ENCODE data around the gene ACAP3. TPM values are rescaled to one million over a fixed set of nuclear protein-coding genes. Genes with fewer than 3 reads are reported as not detected.

The ACAP3 gene
- total and polyA plus RNA-seq, 5 donors from 2014 or later = 2.7 to 75.5 (median 4.3) TPM

DNA sequence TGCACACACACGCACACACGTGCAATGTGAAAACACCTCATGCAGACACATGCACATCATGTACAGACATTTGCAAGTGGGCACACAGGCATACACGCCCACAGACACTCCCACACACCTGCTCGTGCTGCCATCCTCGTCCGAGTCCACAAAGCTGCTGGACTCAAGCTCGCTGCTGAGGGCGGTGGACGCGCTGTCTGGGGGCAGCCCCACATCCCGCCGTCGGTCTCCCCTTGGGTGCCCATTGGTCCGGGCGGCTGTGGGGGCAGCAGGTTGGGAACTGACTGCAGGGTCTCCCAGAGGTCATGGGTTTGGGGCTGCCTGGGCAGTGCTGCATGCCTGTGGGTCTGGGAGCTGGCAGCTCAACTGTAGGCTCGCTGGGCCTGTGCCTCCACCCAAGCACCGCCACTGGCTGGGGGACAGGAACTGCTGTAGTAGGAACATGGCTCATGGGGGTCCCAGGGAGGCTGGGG, 33.9 kb upstream of the ACAP3 start:
- peaks cover 10% of the 10 kb centered on the region for H3K36me3 Mint-ChIP-seq
- ATAC-seq (ENCODE audit: low read depth in 2 of 2) = no peak

DNA sequence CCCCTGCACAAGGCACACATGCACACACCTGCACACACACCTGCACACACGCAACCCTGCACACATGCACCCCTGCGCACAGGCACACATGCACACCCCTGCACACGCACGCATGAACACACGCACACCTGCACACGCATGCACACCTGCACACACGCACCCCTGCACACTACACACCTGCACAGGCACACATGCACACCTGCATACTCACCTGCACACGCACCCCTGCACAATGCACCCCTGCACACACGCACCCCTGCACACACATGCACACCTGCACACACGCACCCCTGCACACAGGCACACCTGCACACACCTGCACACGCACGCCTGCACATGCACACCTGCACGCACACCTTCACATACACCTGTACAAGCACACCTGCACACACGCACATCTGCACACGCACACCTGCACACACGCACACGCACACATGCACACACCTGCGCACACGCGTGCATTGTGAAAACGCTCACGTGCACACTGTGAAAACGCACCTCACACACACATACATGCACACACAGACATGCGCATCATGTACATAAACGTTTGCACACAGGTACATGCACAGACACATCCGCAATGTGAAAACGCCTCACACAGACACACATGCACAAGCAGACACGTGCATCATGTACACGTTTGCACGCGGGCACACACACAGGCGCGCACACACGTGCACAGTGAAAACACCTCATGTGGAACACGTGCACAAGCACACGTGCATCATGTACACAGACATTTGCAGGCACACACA, 33.2 kb upstream of the ACAP3 start:
- H3K9me3 Mint-ChIP-seq = peaks cover 0 to 2% (median 0%) of the 10 kb centered on the region in 7 donors
- no peak for DNase-seq
- peaks cover 3% of the 10 kb centered on the region for H3K36me3 ChIP-seq (ENCODE audit: control insufficient read depth, insufficient read depth, low read length)
- no peaks in the 10 kb centered on the region for H3K4me1 ChIP-seq (ENCODE audit: control insufficient read depth, insufficient read depth, low read length, poor library complexity, severe bottlenecking)
- peaks cover 10% of the 10 kb centered on the region for H3K36me3 Mint-ChIP-seq
- H3K27me3 ChIP-seq (ENCODE audit: control insufficient read depth, insufficient read depth, low read length) = no peaks in the 10 kb centered on the region
- no peaks in the 10 kb centered on the region for H3K4me1 Mint-ChIP-seq
- no peak overlapping the region for H3K4me3 Mint-ChIP-seq
- H3K27me3 Mint-ChIP-seq = no peaks in the 10 kb centered on the region
- H3K4me3 ChIP-seq (ENCODE audit: low read depth, low read length) = no peak overlapping the region
- no peaks in the 10 kb centered on the region for H3K9me3 ChIP-seq (ENCODE audit: control insufficient read depth in 2 of 2, low read length in 2 of 2)
- no peak for ATAC-seq (ENCODE audit: low read depth in 2 of 2)
- no peak overlapping the region for H3K27ac ChIP-seq (ENCODE audit: insufficient read depth, low read length, poor library complexity, severe bottlenecking)
- no peak overlapping the region for H3K27ac Mint-ChIP-seq

More for the DNA sequence above, 33.9 kb upstream of the ACAP3 start:
- peaks cover 3% of the 10 kb centered on the region for H3K4me1 ChIP-seq (ENCODE audit: control insufficient read depth, insufficient read depth, low read length, poor library complexity, severe bottlenecking)
- H3K27ac ChIP-seq (ENCODE audit: insufficient read depth, low read length, poor library complexity, severe bottlenecking) = no peak overlapping the region
- Mint-ChIP-seq H3K4me1 (peaks cover 0 to under 1% (median 0%) of the 10 kb centered on the region in 4 donors), H3K27me3 (no peaks in the 10 kb centered on the region), H3K27ac (no peak overlapping the region), H3K9me3 (peaks cover 0 to 2% (median 0%) of the 10 kb centered on the region in 7 donors), H3K4me3 (no peak overlapping the region)
- H3K4me3 ChIP-seq (ENCODE audit: low read depth, low read length) = no peak overlapping the region
- no peaks in the 10 kb centered on the region for H3K27me3 ChIP-seq (ENCODE audit: control insufficient read depth, insufficient read depth, low read length)
- DNase-seq = no peak
- H3K36me3 ChIP-seq (ENCODE audit: control insufficient read depth, insufficient read depth, low read length) = peaks cover 3% of the 10 kb centered on the region
- no peaks in the 10 kb centered on the region for H3K9me3 ChIP-seq (ENCODE audit: control insufficient read depth in 2 of 2, low read length in 2 of 2)

- Mint-ChIP-seq H3K4me1 (no peaks in the 10 kb centered on the region), H3K27me3 (no peaks in the 10 kb centered on the region), H3K4me3 (no peak overlapping the region), H3K36me3 (peaks cover 10% of the 10 kb centered on the region), H3K27ac (no peak overlapping the region), H3K9me3 (peaks cover 0 to 2% (median 0%) of the 10 kb centered on the region in 7 donors)
- Histone ChIP-seq H3K27me3 (ENCODE audit: control insufficient read depth, insufficient read depth, low read length) (no peaks in the 10 kb centered on the region), H3K4me1 (ENCODE audit: control insufficient read depth, insufficient read depth, low read length, poor library complexity, severe bottlenecking) (no peaks in the 10 kb centered on the region), H3K36me3 (ENCODE audit: control insufficient read depth, insufficient read depth, low read length) (peaks cover 3% of the 10 kb centered on the region), H3K27ac (ENCODE audit: insufficient read depth, low read length, poor library complexity, severe bottlenecking) (no peak overlapping the region), H3K4me3 (ENCODE audit: low read depth, low read length) (no peak overlapping the region), H3K9me3 (ENCODE audit: control insufficient read depth in 2 of 2, low read length in 2 of 2) (no peaks in the 10 kb centered on the region)
- ATAC-seq (ENCODE audit: low read depth in 2 of 2) (no peak), DNase-seq (no peak)
Measured at GRCh38 chr1:1340185-1340584, 32.5 kb upstream of the ACAP3 start.

DNA sequence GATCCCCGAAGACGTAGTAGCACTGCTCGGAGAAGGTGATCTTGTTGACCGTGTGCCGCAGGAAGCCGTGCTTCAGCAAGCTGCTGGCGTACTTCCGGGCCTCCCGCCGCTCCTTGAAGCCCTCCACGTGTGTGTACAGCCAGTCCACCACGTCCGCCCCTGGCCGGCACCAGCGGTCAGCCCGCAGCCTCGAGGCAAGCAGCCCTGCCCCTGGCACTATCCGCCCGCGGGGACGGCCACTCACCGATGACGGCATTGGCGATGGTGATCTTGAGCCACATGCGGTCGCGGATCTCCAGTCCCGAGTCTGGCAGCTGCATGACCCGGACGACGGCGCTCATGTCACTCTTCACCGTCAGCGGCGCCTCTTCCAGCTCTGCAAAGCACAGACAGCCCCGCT, 30.5 kb upstream of the ACAP3 start:
- Histone ChIP-seq H3K4me3 (ENCODE audit: low read depth, low read length) (no peak overlapping the region), H3K27ac (ENCODE audit: insufficient read depth, low read length, poor library complexity, severe bottlenecking) (no peak overlapping the region), H3K9me3 (ENCODE audit: control insufficient read depth in 2 of 2, low read length in 2 of 2) (no peaks in the 10 kb centered on the region), H3K27me3 (ENCODE audit: control insufficient read depth, insufficient read depth, low read length) (no peaks in the 10 kb centered on the region), H3K36me3 (ENCODE audit: control insufficient read depth, insufficient read depth, low read length) (peaks cover 3% of the 10 kb centered on the region), H3K4me1 (ENCODE audit: control insufficient read depth, insufficient read depth, low read length, poor library complexity, severe bottlenecking) (no peaks in the 10 kb centered on the region)
- Mint-ChIP-seq H3K4me1 (no peaks in the 10 kb centered on the region), H3K36me3 (peaks cover 10% of the 10 kb centered on the region), H3K9me3 (peaks cover 0 to 2% (median 0%) of the 10 kb centered on the region in 7 donors), H3K4me3 (no peak overlapping the region), H3K27me3 (no peaks in the 10 kb centered on the region), H3K27ac (no peak overlapping the region)
- no peak for DNase-seq
- no peak for ATAC-seq (ENCODE audit: low read depth in 2 of 2)

GRCh38 chr1:1337793-1338147, 30.0 kb upstream of the ACAP3 start:
- Histone ChIP-seq H3K4me3 (ENCODE audit: low read depth, low read length) (no peak overlapping the region), H3K9me3 (ENCODE audit: control insufficient read depth in 2 of 2, low read length in 2 of 2) (no peaks in the 10 kb centered on the region), H3K27ac (ENCODE audit: insufficient read depth, low read length, poor library complexity, severe bottlenecking) (no peak overlapping the region), H3K36me3 (ENCODE audit: control insufficient read depth, insufficient read depth, low read length) (peaks cover 3% of the 10 kb centered on the region), H3K27me3 (ENCODE audit: control insufficient read depth, insufficient read depth, low read length) (no peaks in the 10 kb centered on the region), H3K4me1 (ENCODE audit: control insufficient read depth, insufficient read depth, low read length, poor library complexity, severe bottlenecking) (no peaks in the 10 kb centered on the region)
- no peak for ATAC-seq (ENCODE audit: low read depth in 2 of 2)
- Mint-ChIP-seq H3K4me1 (no peaks in the 10 kb centered on the region), H3K9me3 (peaks cover 0 to 2% (median 0%) of the 10 kb centered on the region in 7 donors), H3K4me3 (no peak overlapping the region), H3K27ac (no peak overlapping the region), H3K27me3 (no peaks in the 10 kb centered on the region), H3K36me3 (peaks cover 10% of the 10 kb centered on the region)
- DNase-seq = no peak

GRCh38 chr1:1336931-1337792, 29.4 kb upstream of the ACAP3 start:
- H3K27me3 Mint-ChIP-seq = no peaks in the 10 kb centered on the region
- H3K4me3 Mint-ChIP-seq = no peak overlapping the region
- H3K27ac ChIP-seq (ENCODE audit: insufficient read depth, low read length, poor library complexity, severe bottlenecking) = no peak overlapping the region
- H3K4me3 ChIP-seq (ENCODE audit: low read depth, low read length) = no peak overlapping the region
- no peaks in the 10 kb centered on the region for H3K9me3 ChIP-seq (ENCODE audit: control insufficient read depth in 2 of 2, low read length in 2 of 2)
- H3K9me3 Mint-ChIP-seq = peaks cover 0 to 2% (median 0%) of the 10 kb centered on the region in 7 donors
- H3K4me1 Mint-ChIP-seq = no peaks in the 10 kb centered on the region
- ATAC-seq (ENCODE audit: low read depth in 2 of 2) = no peak
- H3K27me3 ChIP-seq (ENCODE audit: control insufficient read depth, insufficient read depth, low read length) = no peaks in the 10 kb centered on the region
- peaks cover 10% of the 10 kb centered on the region for H3K36me3 Mint-ChIP-seq
- no peaks in the 10 kb centered on the region for H3K4me1 ChIP-seq (ENCODE audit: control insufficient read depth, insufficient read depth, low read length, poor library complexity, severe bottlenecking)
- DNase-seq = no peak
- H3K36me3 ChIP-seq (ENCODE audit: control insufficient read depth, insufficient read depth, low read length) = peaks cover 3% of the 10 kb centered on the region
- H3K27ac Mint-ChIP-seq = no peak overlapping the region

DNA sequence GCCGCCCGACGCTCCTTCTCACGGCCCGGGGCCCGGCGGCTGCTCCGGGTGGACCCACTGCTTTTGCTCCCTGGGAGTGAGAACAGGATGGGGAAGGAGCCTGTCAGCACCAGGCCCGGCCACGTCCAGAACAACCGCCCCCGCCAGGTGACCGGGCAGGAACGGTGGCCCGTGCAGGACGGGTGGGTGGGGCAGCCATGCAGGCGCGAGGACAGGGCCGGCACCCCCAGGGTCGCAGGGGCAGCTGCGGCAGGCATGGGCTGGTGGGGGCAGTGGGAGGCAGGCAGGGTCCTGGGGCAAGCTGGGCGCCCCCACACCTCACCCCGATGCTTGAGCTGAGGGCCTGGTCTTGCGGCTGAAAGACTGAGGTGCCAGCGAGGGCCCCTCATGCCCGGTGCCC, 28.7 kb upstream of the ACAP3 start:
- no peak overlapping the region for H3K4me3 ChIP-seq (ENCODE audit: low read depth, low read length)
- H3K27me3 Mint-ChIP-seq = no peaks in the 10 kb centered on the region
- ATAC-seq (ENCODE audit: low read depth in 2 of 2) = no peak

More for the DNA sequence above, 28.7 kb upstream of the ACAP3 start:
- Histone ChIP-seq H3K9me3 (ENCODE audit: control insufficient read depth in 2 of 2, low read length in 2 of 2) (no peaks in the 10 kb centered on the region), H3K27me3 (ENCODE audit: control insufficient read depth, insufficient read depth, low read length) (no peaks in the 10 kb centered on the region), H3K27ac (ENCODE audit: insufficient read depth, low read length, poor library complexity, severe bottlenecking) (no peak overlapping the region), H3K36me3 (ENCODE audit: control insufficient read depth, insufficient read depth, low read length) (peaks cover 3% of the 10 kb centered on the region), H3K4me1 (ENCODE audit: control insufficient read depth, insufficient read depth, low read length, poor library complexity, severe bottlenecking) (no peaks in the 10 kb centered on the region)
- no peak overlapping the region for H3K27ac Mint-ChIP-seq
- no peak for DNase-seq
- H3K4me1 Mint-ChIP-seq = no peaks in the 10 kb centered on the region
- H3K36me3 Mint-ChIP-seq = peaks cover 10% of the 10 kb centered on the region
- H3K9me3 Mint-ChIP-seq = peaks cover 0 to 2% (median 0%) of the 10 kb centered on the region in 7 donors
- H3K4me3 Mint-ChIP-seq = no peak overlapping the region
